NB4 (cell line): Measurements from ENCODE around the gene COLQ.
"Not testable (repeated sequence)": the region's sequence is repeated elsewhere in the genome, so short reads cannot be mapped to it uniquely, and the experiment has no call there.

Source experiments
- POLR2A ChIP-seq: IDR thresholded peaks from 2 replicates; pipeline ENCODE4 v1.6.1; 2011; ENCODE audit warnings: mild to moderate bottlenecking; ENCODE audit not compliant: insufficient read length; ENCODE audit errors: extremely low read depth
- TF ChIP-seq, protein P1 (sequence below): IDR thresholded peaks from one replicate; pipeline ENCODE4 v1.5.1; 2012; ENCODE audit warnings: low read depth, low read length

DNA sequence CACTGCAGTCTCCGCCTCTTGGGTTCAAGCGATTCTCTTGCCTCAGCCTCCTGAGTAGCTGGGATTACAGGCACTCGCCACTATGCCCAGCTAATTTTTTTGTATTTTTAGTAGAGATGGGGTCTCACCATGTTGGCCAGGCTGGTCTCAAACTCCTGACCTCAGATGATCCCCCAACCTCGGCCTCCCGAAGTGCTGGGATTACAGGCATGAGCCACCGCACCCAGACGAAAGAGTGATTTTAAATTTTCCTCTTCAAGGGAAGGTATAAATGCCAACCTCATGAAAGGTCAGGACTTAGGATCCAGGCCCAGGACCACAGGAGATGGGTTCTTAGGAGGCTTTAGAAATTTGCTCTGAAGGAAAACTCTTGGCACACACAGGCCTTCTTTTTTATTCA, 110.5 kb downstream of the COLQ start:
- TF ChIP-seq, protein P1, sequence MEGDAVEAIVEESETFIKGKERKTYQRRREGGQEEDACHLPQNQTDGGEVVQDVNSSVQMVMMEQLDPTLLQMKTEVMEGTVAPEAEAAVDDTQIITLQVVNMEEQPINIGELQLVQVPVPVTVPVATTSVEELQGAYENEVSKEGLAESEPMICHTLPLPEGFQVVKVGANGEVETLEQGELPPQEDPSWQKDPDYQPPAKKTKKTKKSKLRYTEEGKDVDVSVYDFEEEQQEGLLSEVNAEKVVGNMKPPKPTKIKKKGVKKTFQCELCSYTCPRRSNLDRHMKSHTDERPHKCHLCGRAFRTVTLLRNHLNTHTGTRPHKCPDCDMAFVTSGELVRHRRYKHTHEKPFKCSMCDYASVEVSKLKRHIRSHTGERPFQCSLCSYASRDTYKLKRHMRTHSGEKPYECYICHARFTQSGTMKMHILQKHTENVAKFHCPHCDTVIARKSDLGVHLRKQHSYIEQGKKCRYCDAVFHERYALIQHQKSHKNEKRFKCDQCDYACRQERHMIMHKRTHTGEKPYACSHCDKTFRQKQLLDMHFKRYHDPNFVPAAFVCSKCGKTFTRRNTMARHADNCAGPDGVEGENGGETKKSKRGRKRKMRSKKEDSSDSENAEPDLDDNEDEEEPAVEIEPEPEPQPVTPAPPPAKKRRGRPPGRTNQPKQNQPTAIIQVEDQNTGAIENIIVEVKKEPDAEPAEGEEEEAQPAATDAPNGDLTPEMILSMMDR, result not testable (repeated sequence)
- not testable (repeated sequence) for TF ChIP-seq POLR2A
